OCI-LY7 (cell line): ENCODE data around the gene MKS1.

ENCODE experiments used
- CTCF ChIP-seq: fragments of 200-600 bp; sonication (generic); conservative IDR thresholded peaks from 2 replicates; pipeline ENCODE4 v1.5.1; 2014; ENCODE audit warnings: mild to moderate bottlenecking, antibody characterized with exemption, low read length, moderate library complexity, mixed read lengths
- EZH2phosphoT487 ChIP-seq: fragments of 200-600 bp; sonication (generic); IDR thresholded peaks from 2 replicates; pipeline ENCODE4 v1.6.1; 2018; ENCODE audit warnings: low read depth, borderline replicate concordance, mild to moderate bottlenecking, mixed run types, antibody characterized with exemption, low read length, moderate library complexity, mixed read lengths

- no peak for TF ChIP-seq CTCF
- no peak for TF ChIP-seq EZH2phosphoT487
Observed at GRCh38 chr17:58196610-58197009, 22.4 kb downstream of the MKS1 start.
